Right renal cortex interstitium (tissue), 3 donors: Measurements from ENCODE around the gene PPP2R2D. TPM values are rescaled to one million over a fixed set of nuclear protein-coding genes. Genes with fewer than 3 reads are reported as not detected.

Source experiments
- DNase-seq, 3 donors: peaks; one replicate each; pipeline ENCODE4 v3.0.0-alpha.2; 2013; ENCODE audit warnings: low read depth in 3 of 3, low spot score in 2 of 3
- polyA plus RNA-seq, 3 donors: library from polyadenylated mRNA; unstranded; fragments of 120-200 nt; gene quantifications; one replicate each; pipeline ENCODE4 v1.2.1, GENCODE V29; 2013; ENCODE audit not compliant: insufficient read length in 3 of 3

Gene PPP2R2D
- polyA plus RNA-seq: 10 to 100 TPM; 37.5 to 43.8 (median 43.5) TPM

- peak; percentile 76 to 90 (median 89) for DNase-seq
These were observed at the start of gene PPP2R2D for GRCh38 chr10:131900350-131901152. PPP2R2D (plus strand) TSS chr10:131901008; CDS start chr10:131901149, 141 bp downstream.

- DNase-seq: no peak
These were observed 49.5 kb upstream of the PPP2R2D start for GRCh38 chr10:131851346-131851745.

GRCh38 chr10:131852176-131852822 is 48.5 kb upstream of the PPP2R2D start:
- no peak for DNase-seq

- DNase-seq: no peak
These were observed 47.8 kb upstream of the PPP2R2D start for GRCh38 chr10:131852823-131853609.

- DNase-seq: no peak
These were observed 47.2 kb upstream of the PPP2R2D start for GRCh38 chr10:131853610-131853964.

GRCh38 chr10:131854579-131855335 is 46.1 kb upstream of the PPP2R2D start:
- DNase-seq: no peak

- no peak for DNase-seq
These were observed 45.1 kb upstream of the PPP2R2D start for GRCh38 chr10:131855461-131856401.

GRCh38 chr10:131856441-131857094 is 44.2 kb upstream of the PPP2R2D start:
- no peak for DNase-seq

- DNase-seq: no peak
These were observed 43.4 kb upstream of the PPP2R2D start for GRCh38 chr10:131857156-131858117.

GRCh38 chr10:131858118-131858515 is 42.7 kb upstream of the PPP2R2D start:
- no peak for DNase-seq

GRCh38 chr10:131858583-131859340 is 42.0 kb upstream of the PPP2R2D start:
- DNase-seq: no peak

GRCh38 chr10:131859341-131860020 is 41.3 kb upstream of the PPP2R2D start:
- no peak for DNase-seq

- no peak for DNase-seq
These were observed 40.5 kb upstream of the PPP2R2D start for GRCh38 chr10:131860311-131860710.

- DNase-seq: no peak
These were observed 39.9 kb upstream of the PPP2R2D start for GRCh38 chr10:131860806-131861440.

GRCh38 chr10:131862548-131862947 is 38.3 kb upstream of the PPP2R2D start:
- no peak for DNase-seq
